ENCODE measurements around the gene AARS2.

GRCh38 chr6:44297063-44298038 lies 15.8 kb downstream of the AARS2 start:
- TF ChIP-seq CTCF (IDR thresholded peaks at IDR 0.05), result no peak
- no peak for TF ChIP-seq POLR2A (IDR thresholded peaks at IDR 0.05)
- no peak for TF ChIP-seq POLR2AphosphoS5 (IDR thresholded peaks at IDR 0.05)
- TF ChIP-seq EP300 (IDR thresholded peaks at IDR 0.05), result no peak
